OCI-LY7 (cell line): ENCODE measurements around the gene SEC61B. TPM values are rescaled to one million over a fixed set of nuclear protein-coding genes. Genes with fewer than 3 reads are reported as not detected.

Experiments
- BruUV-seq: library from RNA; stranded (reverse); fragments of 400-500 nt; replicated peaks from 2 replicates; lab custom pipeline; 2021; lab: Mats Ljungman, UMichigan
- CTCF ChIA-PET: fragments of 300-600 bp; sonication (Branson Sonifier 250); formaldehyde crosslinking; loops from one replicate; lab custom pipeline; 2022; ENCODE audit warnings: antibody characterized with exemption; ENCODE audit not compliant: unreplicated experiment; lab: Charles Lee
- POLR2A ChIA-PET: fragments of 300-600 bp; sonication (Branson Sonifier 250); formaldehyde crosslinking; loops from one replicate; lab custom pipeline; 2022; ENCODE audit warnings: antibody characterized with exemption; lab: Charles Lee
- DNase-seq: peaks from one replicate; pipeline ENCODE4 v3.0.0-alpha.2; 2015; ENCODE audit warnings: low spot score
- H2AFZ ChIP-seq: fragments of 200-600 bp; sonication (generic), shearing (Covaris generic); 2 replicates; pipeline ENCODE4 v1.6.1; 2014; ENCODE audit warnings: mild to moderate bottlenecking, antibody characterized with exemption, low read length, moderate library complexity
- H3K27ac ChIP-seq: fragments of 200-600 bp; sonication (generic); 2 replicates; pipeline ENCODE4 v1.5.1; 2014; ENCODE audit warnings: mixed run types, low read depth, mild to moderate bottlenecking, moderate library complexity, low read length, inconsistent platforms; ENCODE audit not compliant: poor library complexity, severe bottlenecking
- H3K36me3 ChIP-seq: fragments of 200-600 bp; sonication (generic); 2 replicates; pipeline ENCODE4 v1.6.1; 2014; ENCODE audit warnings: mild to moderate bottlenecking, antibody characterized with exemption, low read length, moderate library complexity, mixed read lengths; ENCODE audit not compliant: insufficient read depth
- H3K4me1 ChIP-seq: fragments of 200-600 bp; sonication (generic); 2 replicates; pipeline ENCODE4 v1.5.1; 2014; ENCODE audit warnings: mild to moderate bottlenecking, low read length; ENCODE audit not compliant: insufficient read depth, poor library complexity, severe bottlenecking
- H3K4me2 ChIP-seq: fragments of 200-600 bp; sonication (generic); 2 replicates; pipeline ENCODE4 v1.6.1; 2014; ENCODE audit warnings: mild to moderate bottlenecking, low read length
- H3K4me3 ChIP-seq: fragments of 200-600 bp; sonication (generic); 2 replicates; pipeline ENCODE4 v1.5.1; 2014; ENCODE audit warnings: mild to moderate bottlenecking, low read depth, low read length; ENCODE audit not compliant: poor library complexity, severe bottlenecking
- H3K79me2 ChIP-seq: fragments of 200-600 bp; sonication (generic); 2 replicates; pipeline ENCODE4 v1.6.1; 2016; ENCODE audit warnings: low read depth, mild to moderate bottlenecking, low read length, moderate library complexity, mixed read lengths; ENCODE audit not compliant: insufficient read depth
- H3K9me2 ChIP-seq: fragments of 200-600 bp; sonication (generic); 2 replicates; pipeline ENCODE4 v1.6.1; 2016; ENCODE audit warnings: mild to moderate bottlenecking, low read length, mixed read lengths; ENCODE audit not compliant: insufficient read depth
- H3K9me3 ChIP-seq: fragments of 200-600 bp; sonication (generic); 2 replicates; pipeline ENCODE4 v1.6.1; 2014; ENCODE audit warnings: mild to moderate bottlenecking, mixed run types, low read length, mixed read lengths
- H4K20me1 ChIP-seq: fragments of 200-600 bp; sonication (generic); 2 replicates; pipeline ENCODE4 v1.6.1; 2014; ENCODE audit warnings: mild to moderate bottlenecking, antibody characterized with exemption, low read length, moderate library complexity, mixed read lengths; ENCODE audit not compliant: insufficient read depth
- CTCF ChIP-seq: fragments of 200-600 bp; sonication (generic); conservative IDR thresholded peaks from 2 replicates; pipeline ENCODE4 v1.5.1; 2014; ENCODE audit warnings: mild to moderate bottlenecking, antibody characterized with exemption, low read length, moderate library complexity, mixed read lengths
- EZH2phosphoT487 ChIP-seq: fragments of 200-600 bp; sonication (generic); IDR thresholded peaks from 2 replicates; pipeline ENCODE4 v1.6.1; 2018; ENCODE audit warnings: low read depth, borderline replicate concordance, mild to moderate bottlenecking, mixed run types, antibody characterized with exemption, low read length, moderate library complexity, mixed read lengths
- intact Hi-C: fragments of 100-400 bp; cut with micrococcal nuclease; formaldehyde crosslinking; loops from one replicate; pipeline ENCODE4 v1.10.0; 2022; ENCODE audit not compliant: unreplicated experiment
- total RNA-seq, 2 experiments: library from RNA; depleted of rRNA in 1 of 2; stranded (reverse); fragments of >200 nt in 1 of 2; shearing (Covaris generic) in 1 of 2; gene quantifications; 2 replicates each; pipeline ENCODE4 v1.2.3, GENCODE V29; 2014 to 2022

The SEC61B gene
- total RNA-seq, 2 experiments from 2014 or later: 106 to 279 TPM

DNA sequence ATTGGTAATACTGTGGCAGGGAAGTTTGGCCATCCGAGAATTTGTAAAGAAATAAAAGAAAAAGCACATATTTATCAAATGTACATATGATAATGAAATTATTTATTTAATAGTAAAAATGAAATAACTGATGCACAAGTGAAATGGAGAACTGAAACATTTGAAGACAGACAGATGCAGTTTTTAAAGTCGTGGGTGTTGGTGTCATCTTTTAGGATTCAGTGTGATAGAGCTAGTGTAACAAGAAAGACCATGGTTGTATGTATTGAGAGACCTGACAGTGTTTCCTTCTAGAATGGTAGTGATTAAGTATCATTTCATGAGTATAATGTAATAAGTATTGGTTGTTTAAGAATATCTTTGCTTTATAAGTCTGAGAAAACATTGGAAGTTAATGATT is 2.4 kb downstream of the SEC61B start:
- ChIA-PET CTCF (no interaction called here), POLR2A (interaction anchor here (0.7 to 7.3 kb wide), 4 partner anchors 9 to 866 kb away, joined by 3 to 107 read pairs (median 4); no protein-coding TSS in a partner anchor)
- TF ChIP-seq EZH2phosphoT487 (no peak), CTCF (no peak)
- Histone ChIP-seq H2AFZ (no peak overlapping the region), H4K20me1 (peaks cover 15% of the 10 kb centered on the region), H3K4me1 (peaks cover 34% of the 10 kb centered on the region), H3K27ac (peak overlapping the region; percentile 72), H3K9me2 (no peaks in the 10 kb centered on the region), H3K36me3 (peaks cover 63% of the 10 kb centered on the region), H3K4me3 (peak overlapping the region; percentile 91), H3K4me2 (peak overlapping the region; percentile 99), H3K9me3 (no peaks in the 10 kb centered on the region), H3K79me2 (peaks cover 68% of the 10 kb centered on the region)
- DNase-seq: no peak
- intact Hi-C loops: loop anchor here (5.0 kb wide), 3 partner anchors 37 to 1128 kb away; partner anchors contain the start of gene TEX10
- no TSS peak for BruUV-seq

DNA sequence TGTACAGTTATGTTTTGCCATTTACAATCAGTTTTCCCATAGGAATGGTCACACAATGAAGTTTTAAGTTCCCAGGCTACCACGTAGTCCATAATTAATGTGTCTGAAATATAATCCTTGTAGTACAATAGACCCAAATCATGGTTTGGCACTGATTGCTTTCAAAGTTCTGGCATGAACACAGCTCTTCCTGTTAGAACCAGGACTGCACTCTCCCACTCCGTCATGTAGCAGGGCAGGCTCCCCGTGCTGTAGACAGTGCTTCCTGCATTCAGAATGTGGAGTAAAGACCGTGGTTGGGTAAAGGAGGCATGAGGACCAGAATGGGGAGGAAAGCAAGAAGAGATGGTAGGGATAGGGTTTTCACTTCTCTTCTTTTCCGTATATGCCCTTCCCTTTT is 4.0 kb downstream of the SEC61B start:
- Histone ChIP-seq H3K4me3 (no peak overlapping the region), H3K4me2 (no peak overlapping the region), H2AFZ (no peak overlapping the region), H3K79me2 (peaks cover 52% of the 10 kb centered on the region), H3K27ac (no peak overlapping the region), H3K4me1 (peaks cover 27% of the 10 kb centered on the region), H3K36me3 (peaks cover 73% of the 10 kb centered on the region), H3K9me3 (no peaks in the 10 kb centered on the region), H3K9me2 (no peaks in the 10 kb centered on the region), H4K20me1 (peaks cover 2% of the 10 kb centered on the region; the same call in 1 of the 2 replicates)
- DNase-seq: no peak
- no peak for TF ChIP-seq CTCF
- no peak for TF ChIP-seq EZH2phosphoT487
- POLR2A ChIA-PET: interaction anchor here (1.0 kb wide), 1 partner anchor 9 kb away, joined by 3 read pairs; no protein-coding TSS in a partner anchor
- intact Hi-C loops: no loop called here
- BruUV-seq: no TSS peak
- CTCF ChIA-PET: no interaction called here

DNA sequence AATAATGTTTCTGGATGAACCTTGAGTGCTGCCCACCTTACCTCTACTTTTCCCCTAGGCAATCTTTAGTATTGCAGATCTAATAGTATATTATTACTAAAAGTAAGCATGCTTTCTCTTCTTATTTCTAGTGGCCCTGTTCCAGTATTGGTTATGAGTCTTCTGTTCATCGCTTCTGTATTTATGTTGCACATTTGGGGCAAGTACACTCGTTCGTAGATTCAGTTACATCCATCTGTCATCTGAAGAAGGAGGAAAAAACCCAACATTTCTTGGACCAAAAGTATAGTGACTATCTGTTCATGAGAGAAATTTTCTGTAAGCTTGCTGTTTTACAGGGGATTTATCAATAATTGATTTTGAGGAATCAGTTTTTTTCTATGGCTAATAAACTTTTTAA is 8.1 kb downstream of the SEC61B start:
- BruUV-seq: no TSS peak
- Histone ChIP-seq H3K27ac (no peak overlapping the region), H3K36me3 (peaks cover 81% of the 10 kb centered on the region), H3K9me2 (no peaks in the 10 kb centered on the region), H3K9me3 (no peaks in the 10 kb centered on the region), H3K4me1 (peaks cover 49% of the 10 kb centered on the region), H3K4me3 (no peak overlapping the region), H3K79me2 (peaks cover 19% of the 10 kb centered on the region; the same call in 1 of the 2 replicates), H2AFZ (no peak overlapping the region), H4K20me1 (no peaks in the 10 kb centered on the region), H3K4me2 (no peak overlapping the region)
- DNase-seq: no peak
- POLR2A ChIA-PET: no interaction called here
- intact Hi-C loops: loop anchor here (10.0 kb wide), 1 partner anchor 1305 kb away; the partner anchor contains the start of gene TRMO
- TF ChIP-seq EZH2phosphoT487 (no peak), CTCF (no peak)
- CTCF ChIA-PET: no interaction called here
